OCI-LY7 (cell line): ENCODE data around the gene ATP8B4. TPM values are rescaled to one million over a fixed set of nuclear protein-coding genes. Genes with fewer than 3 reads are reported as not detected.

Experiments
- BruUV-seq: library from RNA; stranded (reverse); fragments of 400-500 nt; replicated peaks from 2 replicates; lab custom pipeline; 2021; lab: Mats Ljungman, UMichigan
- CTCF ChIA-PET: fragments of 300-600 bp; sonication (Branson Sonifier 250); formaldehyde crosslinking; loops from one replicate; lab custom pipeline; 2022; ENCODE audit warnings: antibody characterized with exemption; ENCODE audit not compliant: unreplicated experiment; lab: Charles Lee
- POLR2A ChIA-PET: fragments of 300-600 bp; sonication (Branson Sonifier 250); formaldehyde crosslinking; loops from one replicate; lab custom pipeline; 2022; ENCODE audit warnings: antibody characterized with exemption; lab: Charles Lee
- DNase-seq: peaks from one replicate; pipeline ENCODE4 v3.0.0-alpha.2; 2015; ENCODE audit warnings: low spot score
- H2AFZ ChIP-seq: fragments of 200-600 bp; sonication (generic), shearing (Covaris generic); 2 replicates; pipeline ENCODE4 v1.6.1; 2014; ENCODE audit warnings: mild to moderate bottlenecking, antibody characterized with exemption, low read length, moderate library complexity
- H3K27ac ChIP-seq: fragments of 200-600 bp; sonication (generic); 2 replicates; pipeline ENCODE4 v1.5.1; 2014; ENCODE audit warnings: mixed run types, low read depth, mild to moderate bottlenecking, moderate library complexity, low read length, inconsistent platforms; ENCODE audit not compliant: poor library complexity, severe bottlenecking
- H3K36me3 ChIP-seq: fragments of 200-600 bp; sonication (generic); 2 replicates; pipeline ENCODE4 v1.6.1; 2014; ENCODE audit warnings: mild to moderate bottlenecking, antibody characterized with exemption, low read length, moderate library complexity, mixed read lengths; ENCODE audit not compliant: insufficient read depth
- H3K4me1 ChIP-seq: fragments of 200-600 bp; sonication (generic); 2 replicates; pipeline ENCODE4 v1.5.1; 2014; ENCODE audit warnings: mild to moderate bottlenecking, low read length; ENCODE audit not compliant: insufficient read depth, poor library complexity, severe bottlenecking
- H3K4me2 ChIP-seq: fragments of 200-600 bp; sonication (generic); 2 replicates; pipeline ENCODE4 v1.6.1; 2014; ENCODE audit warnings: mild to moderate bottlenecking, low read length
- H3K4me3 ChIP-seq: fragments of 200-600 bp; sonication (generic); 2 replicates; pipeline ENCODE4 v1.5.1; 2014; ENCODE audit warnings: mild to moderate bottlenecking, low read depth, low read length; ENCODE audit not compliant: poor library complexity, severe bottlenecking
- H3K79me2 ChIP-seq: fragments of 200-600 bp; sonication (generic); 2 replicates; pipeline ENCODE4 v1.6.1; 2016; ENCODE audit warnings: low read depth, mild to moderate bottlenecking, low read length, moderate library complexity, mixed read lengths; ENCODE audit not compliant: insufficient read depth
- H3K9me2 ChIP-seq: fragments of 200-600 bp; sonication (generic); 2 replicates; pipeline ENCODE4 v1.6.1; 2016; ENCODE audit warnings: mild to moderate bottlenecking, low read length, mixed read lengths; ENCODE audit not compliant: insufficient read depth
- H3K9me3 ChIP-seq: fragments of 200-600 bp; sonication (generic); 2 replicates; pipeline ENCODE4 v1.6.1; 2014; ENCODE audit warnings: mild to moderate bottlenecking, mixed run types, low read length, mixed read lengths
- H4K20me1 ChIP-seq: fragments of 200-600 bp; sonication (generic); 2 replicates; pipeline ENCODE4 v1.6.1; 2014; ENCODE audit warnings: mild to moderate bottlenecking, antibody characterized with exemption, low read length, moderate library complexity, mixed read lengths; ENCODE audit not compliant: insufficient read depth
- EZH2phosphoT487 ChIP-seq: fragments of 200-600 bp; sonication (generic); IDR thresholded peaks from 2 replicates; pipeline ENCODE4 v1.6.1; 2018; ENCODE audit warnings: low read depth, borderline replicate concordance, mild to moderate bottlenecking, mixed run types, antibody characterized with exemption, low read length, moderate library complexity, mixed read lengths
- intact Hi-C: fragments of 100-400 bp; cut with micrococcal nuclease; formaldehyde crosslinking; loops from one replicate; pipeline ENCODE4 v1.10.0; 2022; ENCODE audit not compliant: unreplicated experiment
- total RNA-seq, 2 experiments: library from RNA; depleted of rRNA in 1 of 2; stranded (reverse); fragments of >200 nt in 1 of 2; shearing (Covaris generic) in 1 of 2; gene quantifications; 2 replicates each; pipeline ENCODE4 v1.2.3, GENCODE V29; 2014 to 2022
- TF ChIP-seq, protein P1 (sequence below): fragments of 200-600 bp; sonication (generic); conservative IDR thresholded peaks from 2 replicates; pipeline ENCODE4 v1.5.1; 2014; ENCODE audit warnings: mild to moderate bottlenecking, antibody characterized with exemption, low read length, moderate library complexity, mixed read lengths

ATP8B4 gene
- total RNA-seq, 2 experiments from 2014 or later: not detected

DNA sequence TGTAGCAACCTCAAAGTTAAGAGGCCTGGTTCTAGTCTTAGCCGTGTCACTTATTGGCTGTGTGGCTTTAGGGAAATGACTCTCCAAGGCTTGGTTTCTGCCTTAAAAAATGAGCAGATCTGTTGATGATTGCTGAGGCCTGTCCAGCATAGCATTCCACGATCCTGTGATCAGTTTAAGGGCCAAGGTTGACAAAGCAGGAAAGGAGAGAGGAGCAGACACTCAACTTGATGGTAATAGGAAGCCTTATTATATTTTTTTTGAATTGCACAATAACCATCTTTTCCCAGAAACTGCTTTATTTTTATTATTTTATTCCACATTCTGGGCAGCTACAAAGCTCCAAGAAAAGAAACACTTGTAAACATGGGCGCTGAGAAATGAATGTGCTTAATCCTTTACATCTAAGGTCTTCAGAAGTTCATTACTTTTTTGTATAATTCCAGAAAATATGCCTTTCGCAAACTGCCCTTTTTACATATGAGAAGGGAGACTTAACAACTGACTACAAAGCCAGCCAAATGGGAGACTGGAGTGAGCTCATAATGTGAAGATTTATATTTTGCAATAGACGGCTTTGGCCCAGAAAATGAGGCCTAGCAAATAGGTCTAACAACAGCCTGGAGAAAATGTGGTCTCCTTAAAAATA, 241.0 kb downstream of the ATP8B4 start:
- Histone ChIP-seq H4K20me1 (no peaks in the 10 kb centered on the region), H2AFZ (no peak overlapping the region), H3K36me3 (no peaks in the 10 kb centered on the region), H3K9me3 (no peaks in the 10 kb centered on the region), H3K9me2 (no peaks in the 10 kb centered on the region), H3K4me1 (no peaks in the 10 kb centered on the region), H3K79me2 (no peaks in the 10 kb centered on the region), H3K4me2 (no peak overlapping the region), H3K27ac (no peak overlapping the region), H3K4me3 (no peak overlapping the region)
- ChIA-PET POLR2A (no interaction called here), CTCF (no interaction called here)
- intact Hi-C loops: no loop called here
- DNase-seq: no peak
- no peak for TF ChIP-seq EZH2phosphoT487
- TF ChIP-seq, protein P1, sequence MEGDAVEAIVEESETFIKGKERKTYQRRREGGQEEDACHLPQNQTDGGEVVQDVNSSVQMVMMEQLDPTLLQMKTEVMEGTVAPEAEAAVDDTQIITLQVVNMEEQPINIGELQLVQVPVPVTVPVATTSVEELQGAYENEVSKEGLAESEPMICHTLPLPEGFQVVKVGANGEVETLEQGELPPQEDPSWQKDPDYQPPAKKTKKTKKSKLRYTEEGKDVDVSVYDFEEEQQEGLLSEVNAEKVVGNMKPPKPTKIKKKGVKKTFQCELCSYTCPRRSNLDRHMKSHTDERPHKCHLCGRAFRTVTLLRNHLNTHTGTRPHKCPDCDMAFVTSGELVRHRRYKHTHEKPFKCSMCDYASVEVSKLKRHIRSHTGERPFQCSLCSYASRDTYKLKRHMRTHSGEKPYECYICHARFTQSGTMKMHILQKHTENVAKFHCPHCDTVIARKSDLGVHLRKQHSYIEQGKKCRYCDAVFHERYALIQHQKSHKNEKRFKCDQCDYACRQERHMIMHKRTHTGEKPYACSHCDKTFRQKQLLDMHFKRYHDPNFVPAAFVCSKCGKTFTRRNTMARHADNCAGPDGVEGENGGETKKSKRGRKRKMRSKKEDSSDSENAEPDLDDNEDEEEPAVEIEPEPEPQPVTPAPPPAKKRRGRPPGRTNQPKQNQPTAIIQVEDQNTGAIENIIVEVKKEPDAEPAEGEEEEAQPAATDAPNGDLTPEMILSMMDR: no peak
- no TSS peak for BruUV-seq

DNA sequence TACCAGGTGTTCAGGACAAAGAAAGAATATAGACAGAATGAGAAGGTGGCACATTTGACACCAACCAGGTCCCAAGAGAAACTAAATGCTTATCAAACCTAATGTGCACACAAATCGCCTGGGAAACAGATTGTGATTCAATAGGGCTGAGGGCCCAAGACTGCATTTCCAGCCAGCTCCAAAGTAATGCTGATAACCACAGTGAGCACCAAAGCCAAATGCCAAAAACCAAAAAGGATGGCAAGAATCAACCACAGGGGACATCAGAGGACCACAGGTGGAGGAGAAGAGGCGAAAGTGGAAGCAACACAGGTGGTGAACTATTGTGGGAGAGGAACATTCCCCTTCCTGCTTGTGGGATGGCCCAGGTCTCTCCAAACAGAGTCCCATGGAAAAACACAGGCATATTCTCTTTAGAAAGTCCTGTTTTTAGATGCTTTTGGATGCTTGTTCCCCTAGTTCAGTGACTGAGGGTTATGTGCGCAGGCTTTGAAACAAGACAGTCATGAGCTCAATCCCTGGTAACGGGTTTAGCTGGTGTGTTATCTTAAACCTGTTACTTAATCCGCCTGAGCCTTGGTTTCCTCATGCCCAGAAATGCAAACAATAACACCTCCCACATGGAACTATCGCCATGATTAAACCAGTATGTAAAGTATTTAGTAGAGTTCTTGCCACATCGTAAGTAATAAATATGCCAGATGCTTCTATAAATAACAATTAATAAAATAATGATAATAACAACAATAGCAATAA, 241.7 kb downstream of the ATP8B4 start:
- POLR2A ChIA-PET: no interaction called here
- CTCF ChIA-PET: no interaction called here
- no TSS peak for BruUV-seq
- Histone ChIP-seq H2AFZ (no peak overlapping the region), H3K4me3 (no peak overlapping the region), H3K9me2 (no peaks in the 10 kb centered on the region), H3K27ac (no peak overlapping the region), H3K4me1 (no peaks in the 10 kb centered on the region), H3K9me3 (no peaks in the 10 kb centered on the region), H3K4me2 (no peak overlapping the region), H4K20me1 (no peaks in the 10 kb centered on the region), H3K79me2 (no peaks in the 10 kb centered on the region), H3K36me3 (no peaks in the 10 kb centered on the region)
- intact Hi-C loops: no loop called here
- TF ChIP-seq, protein P1: no peak
- TF ChIP-seq EZH2phosphoT487: no peak
- DNase-seq: no peak
